PFSK-1 (cell line): Measurements from ENCODE around the gene EID2.

Experiments
- FOXP2 ChIP-seq: optimal IDR thresholded peaks from 2 replicates; pipeline ENCODE3; 2011; ENCODE audit warnings: borderline replicate concordance, control low read depth, inconsistent platforms; ENCODE audit not compliant: insufficient read depth; ENCODE audit errors: extremely low read length, extremely low read depth
- POLR2AphosphoS5 ChIP-seq: IDR thresholded peaks from 2 replicates; pipeline ENCODE4 v1.6.1; 2012; ENCODE audit warnings: low read depth, mild to moderate bottlenecking, control low read depth, low read length, moderate library complexity
- REST ChIP-seq, 2 experiments: IDR thresholded peaks; 2 replicates each; pipeline versions ENCODE4 v1.6.1 to v1.8.0; 2011 to 2012; ENCODE audit warnings: low read depth in 2 of 2, low read length in 2 of 2, control low read depth in 1 of 2, inconsistent platforms in 1 of 2, mild to moderate bottlenecking in 1 of 2, moderate library complexity in 1 of 2; ENCODE audit not compliant: insufficient read depth in 1 of 2
- SIN3A ChIP-seq: IDR thresholded peaks from 2 replicates; pipeline ENCODE4 v1.6.1; 2012; ENCODE audit warnings: mild to moderate bottlenecking, low read length, moderate library complexity, borderline replicate concordance; ENCODE audit not compliant: insufficient read depth
- TAF1 ChIP-seq: IDR thresholded peaks from 2 replicates; pipeline ENCODE4 v1.6.1; 2012; ENCODE audit warnings: low read length, control low read depth, borderline replicate concordance; ENCODE audit not compliant: insufficient read depth

Gene EID2

DNA sequence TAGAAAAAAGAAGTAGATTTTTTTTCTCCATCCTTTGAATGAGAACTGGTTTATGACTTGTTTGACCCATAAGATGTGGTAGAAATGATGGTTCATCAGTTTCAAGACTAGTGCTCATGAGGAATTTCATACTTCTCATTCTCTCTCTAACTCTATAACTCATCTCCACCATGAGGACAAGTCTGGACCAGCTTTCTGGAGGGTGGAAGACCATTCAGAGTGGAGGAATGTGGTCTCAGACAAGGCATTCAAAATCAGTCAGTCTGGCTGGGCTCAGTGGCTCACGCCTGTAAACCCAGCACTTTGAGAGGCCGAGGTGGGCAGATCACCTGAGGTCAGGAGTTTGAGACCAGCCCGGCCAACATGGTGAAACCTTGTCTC is 3.5 kb upstream of the EID2 start:
- TF ChIP-seq POLR2AphosphoS5: no peak
- no peak for TF ChIP-seq TAF1
- TF ChIP-seq REST (IDR thresholded peaks at IDR 0.05; ENCODE audit: insufficient read depth in 1 of 2, low read depth in 2 of 2, low read length in 2 of 2): no peak
- no peak for TF ChIP-seq FOXP2
- no peak for TF ChIP-seq SIN3A

- no peak for TF ChIP-seq SIN3A
- no peak for TF ChIP-seq FOXP2
- no peak for TF ChIP-seq POLR2AphosphoS5
- TF ChIP-seq REST (IDR thresholded peaks at IDR 0.05; ENCODE audit: insufficient read depth in 1 of 2, low read depth in 2 of 2, low read length in 2 of 2): no peak
- TF ChIP-seq TAF1: no peak
Observed at GRCh38 chr19:39542206-39542605, 2.2 kb upstream of the EID2 start.

DNA sequence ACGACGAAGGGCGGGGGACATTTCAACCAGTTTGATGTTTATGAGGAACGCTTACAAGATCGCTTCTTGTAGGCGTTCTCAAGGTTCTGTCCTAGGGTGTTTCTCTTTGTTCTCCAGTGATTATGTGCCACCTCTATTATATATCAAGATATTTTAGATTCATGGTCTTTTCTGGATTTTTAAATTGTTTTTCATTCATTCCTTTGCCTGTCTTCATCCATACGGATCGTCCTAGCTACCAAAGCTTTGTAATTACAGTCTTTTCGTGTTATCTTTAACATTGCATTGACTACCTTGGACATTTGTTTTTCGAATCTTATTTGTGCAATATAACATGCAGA is 342 bp upstream of the EID2 start:
- TF ChIP-seq FOXP2 (no peak), REST (IDR thresholded peaks at IDR 0.05; ENCODE audit: insufficient read depth in 1 of 2, low read depth in 2 of 2, low read length in 2 of 2) (no peak), POLR2AphosphoS5 (no peak), TAF1 (no peak), SIN3A (no peak)

DNA sequence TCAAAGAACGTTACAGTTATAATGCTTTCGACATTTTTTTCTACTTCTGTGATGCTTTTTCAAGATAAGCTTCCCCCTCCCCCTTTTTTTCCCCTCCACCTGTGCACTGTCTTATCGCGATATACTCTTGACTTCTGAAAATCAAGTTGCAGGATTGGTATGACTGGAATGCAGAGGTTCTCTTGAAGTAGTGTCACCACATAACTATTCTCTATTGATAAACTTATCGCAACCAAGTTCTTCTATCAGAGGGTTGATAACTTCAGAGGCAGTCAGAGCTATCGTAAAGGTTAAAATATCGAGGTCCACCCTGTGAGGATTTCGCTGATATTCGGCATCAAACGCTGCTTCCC is 820 bp downstream of the EID2 start:
- TF ChIP-seq REST (IDR thresholded peaks at IDR 0.05; ENCODE audit: insufficient read depth in 1 of 2, low read depth in 2 of 2, low read length in 2 of 2) (no peak), SIN3A (no peak)

DNA sequence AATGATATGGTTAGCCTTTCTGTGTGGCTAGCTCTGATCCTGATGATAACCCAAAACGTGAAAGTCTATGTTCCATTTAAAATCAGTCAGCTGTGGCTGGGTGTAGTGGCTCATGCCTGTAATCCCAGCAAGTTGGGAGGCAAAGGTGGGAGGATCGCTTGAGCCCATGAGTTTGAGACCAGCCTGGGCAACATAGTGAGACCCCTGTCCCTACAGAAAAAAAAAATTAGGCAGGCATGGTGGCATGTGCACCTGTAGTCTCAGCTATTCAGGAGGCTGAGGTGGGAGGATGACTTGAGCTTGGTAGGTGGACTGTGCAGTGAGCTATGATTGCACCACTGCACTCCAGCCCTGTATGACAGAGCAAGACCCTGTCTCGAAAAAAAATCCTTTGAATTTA is 6.2 kb downstream of the EID2 start:
- TF ChIP-seq SIN3A (no peak), REST (IDR thresholded peaks at IDR 0.05; ENCODE audit: insufficient read depth in 1 of 2, low read depth in 2 of 2, low read length in 2 of 2) (no peak), POLR2AphosphoS5 (no peak), FOXP2 (no peak), TAF1 (no peak)
